GM20000 (cell line): ENCODE data around the gene NID1.

ENCODE experiments used
- DNase-seq: peaks from one replicate; pipeline ENCODE4 v3.0.0; 2012; ENCODE audit warnings: low spot score
- TF ChIP-seq, protein P1 (sequence below): IDR thresholded peaks from 2 replicates; pipeline ENCODE4 v1.5.1; 2012; ENCODE audit warnings: mild to moderate bottlenecking, control low read depth; ENCODE audit errors: extremely low read depth, missing control alignments

The NID1 gene

DNA sequence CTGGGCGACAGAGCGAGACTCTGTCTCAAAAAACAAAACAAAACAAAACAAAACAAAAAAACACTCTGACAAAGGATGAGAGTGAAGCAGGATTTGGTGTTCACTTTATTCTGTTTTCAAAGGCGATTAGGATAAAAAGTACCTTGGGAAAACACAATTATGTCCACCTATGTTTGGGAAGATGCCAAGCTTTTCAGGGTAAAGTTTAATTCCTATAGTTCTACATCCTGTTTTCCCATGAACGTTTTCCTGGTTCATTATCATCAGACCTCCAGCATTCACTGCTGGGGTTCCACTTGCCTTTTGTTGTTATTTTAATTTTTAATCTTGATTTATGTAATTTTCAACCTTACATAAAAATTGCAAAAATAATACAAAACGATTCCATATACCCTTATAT lies 4.9 kb upstream of the NID1 start:
- DNase-seq, result no peak
- TF ChIP-seq, protein P1, sequence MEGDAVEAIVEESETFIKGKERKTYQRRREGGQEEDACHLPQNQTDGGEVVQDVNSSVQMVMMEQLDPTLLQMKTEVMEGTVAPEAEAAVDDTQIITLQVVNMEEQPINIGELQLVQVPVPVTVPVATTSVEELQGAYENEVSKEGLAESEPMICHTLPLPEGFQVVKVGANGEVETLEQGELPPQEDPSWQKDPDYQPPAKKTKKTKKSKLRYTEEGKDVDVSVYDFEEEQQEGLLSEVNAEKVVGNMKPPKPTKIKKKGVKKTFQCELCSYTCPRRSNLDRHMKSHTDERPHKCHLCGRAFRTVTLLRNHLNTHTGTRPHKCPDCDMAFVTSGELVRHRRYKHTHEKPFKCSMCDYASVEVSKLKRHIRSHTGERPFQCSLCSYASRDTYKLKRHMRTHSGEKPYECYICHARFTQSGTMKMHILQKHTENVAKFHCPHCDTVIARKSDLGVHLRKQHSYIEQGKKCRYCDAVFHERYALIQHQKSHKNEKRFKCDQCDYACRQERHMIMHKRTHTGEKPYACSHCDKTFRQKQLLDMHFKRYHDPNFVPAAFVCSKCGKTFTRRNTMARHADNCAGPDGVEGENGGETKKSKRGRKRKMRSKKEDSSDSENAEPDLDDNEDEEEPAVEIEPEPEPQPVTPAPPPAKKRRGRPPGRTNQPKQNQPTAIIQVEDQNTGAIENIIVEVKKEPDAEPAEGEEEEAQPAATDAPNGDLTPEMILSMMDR, result no peak

DNA sequence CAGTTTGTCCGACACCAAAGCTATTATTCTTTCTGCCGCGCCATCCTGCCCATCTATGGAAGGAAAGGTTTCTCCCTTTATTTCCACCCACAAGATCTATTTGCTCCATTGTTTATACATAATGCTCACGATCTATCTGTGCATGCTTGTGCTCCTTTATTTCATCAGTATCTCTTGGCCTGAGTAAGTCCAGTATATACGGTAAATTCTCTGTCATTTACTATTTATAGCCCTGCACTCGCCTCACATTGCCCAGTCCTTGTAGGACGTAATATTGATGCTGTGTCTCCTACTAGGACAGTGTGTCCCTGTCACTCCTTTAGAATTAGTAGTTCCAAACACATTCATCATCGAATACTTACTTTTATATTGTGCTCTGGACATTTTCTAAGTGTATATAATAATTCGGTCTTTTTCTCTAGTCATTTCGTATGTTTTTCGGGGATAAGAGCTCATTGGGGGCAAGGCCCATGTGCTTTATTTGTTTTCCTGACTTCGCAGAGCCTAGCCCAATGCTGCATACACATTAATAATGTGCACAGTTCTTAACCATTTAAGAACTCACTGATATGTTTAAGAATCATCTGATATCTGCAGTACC lies 3.1 kb upstream of the NID1 start:
- TF ChIP-seq, protein P1, result no peak
- no peak for DNase-seq

DNA sequence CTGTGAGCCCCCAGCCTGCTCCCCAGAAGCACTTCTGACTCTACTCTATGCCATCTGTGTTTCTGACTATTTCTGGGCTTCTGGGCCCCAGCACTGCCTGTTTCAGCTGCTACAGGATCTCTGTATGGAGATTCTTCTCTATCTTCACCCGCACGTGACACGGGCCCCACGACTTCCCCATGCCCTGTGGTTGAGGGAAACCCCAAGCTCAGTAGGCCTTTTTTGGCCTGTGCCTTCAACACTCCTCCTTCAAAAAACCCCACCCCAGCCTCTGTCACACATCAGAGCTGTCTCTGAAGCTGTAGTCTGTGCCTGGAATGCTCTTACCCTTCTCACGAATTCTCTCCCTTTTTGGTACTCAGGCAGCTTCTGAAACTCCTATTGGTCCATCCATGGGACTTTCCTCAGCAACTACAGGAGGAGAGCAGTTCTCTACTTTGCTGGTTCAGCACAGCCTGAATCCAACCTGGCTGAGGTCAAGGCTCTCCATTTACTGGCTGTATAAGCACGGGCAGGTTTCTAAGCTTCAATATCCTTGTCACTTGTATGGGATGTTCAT lies 2.0 kb upstream of the NID1 start:
- TF ChIP-seq, protein P1, result no peak
- peak; percentile 88 for DNase-seq

DNA sequence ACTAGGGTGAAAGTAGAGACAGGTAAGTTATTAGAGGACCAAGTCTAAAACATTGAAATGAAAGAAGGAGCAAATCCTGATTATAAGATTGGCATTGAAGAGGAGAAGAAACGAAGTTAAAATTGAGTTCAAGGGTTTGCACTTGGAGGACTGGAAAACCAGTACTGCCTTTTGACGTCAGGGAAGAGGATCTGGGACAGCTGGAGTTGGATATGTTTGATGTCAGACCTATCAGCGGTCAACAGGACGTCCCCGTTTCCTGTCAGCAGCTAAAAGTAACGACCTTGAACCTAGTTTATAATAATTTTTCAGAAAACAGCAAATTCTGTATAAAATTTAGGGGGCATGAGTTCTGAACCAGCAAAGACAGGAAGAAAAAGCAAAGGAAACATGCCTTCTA lies 1.2 kb upstream of the NID1 start:
- TF ChIP-seq, protein P1, result no peak
- DNase-seq, result peak; percentile 23

DNA sequence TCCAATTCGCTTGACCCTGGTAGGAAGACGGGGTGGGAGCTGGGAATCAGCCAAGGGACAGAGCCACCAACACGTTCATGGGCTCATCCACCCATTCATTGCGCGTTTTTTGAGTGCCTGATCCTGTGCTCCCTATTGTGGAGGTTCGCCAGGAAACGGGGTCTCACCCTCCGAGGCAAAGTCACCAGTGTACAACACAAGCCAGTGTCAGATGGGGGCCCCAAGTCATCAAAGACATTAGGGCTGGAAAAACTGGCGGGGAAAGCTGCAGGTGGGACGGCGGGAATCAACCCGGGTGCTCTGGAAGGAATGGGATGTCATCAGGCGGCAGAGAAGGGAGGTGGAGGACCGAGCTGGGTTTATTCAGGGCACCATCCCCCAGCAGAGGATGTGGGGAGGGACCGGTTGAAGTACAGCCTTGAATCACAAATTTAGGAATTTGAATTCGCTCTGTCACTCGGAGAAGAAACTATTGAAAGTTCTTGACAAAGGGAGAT lies 667 bp upstream of the NID1 start:
- peak; percentile 23 for DNase-seq
- TF ChIP-seq, protein P1, result no peak

DNA sequence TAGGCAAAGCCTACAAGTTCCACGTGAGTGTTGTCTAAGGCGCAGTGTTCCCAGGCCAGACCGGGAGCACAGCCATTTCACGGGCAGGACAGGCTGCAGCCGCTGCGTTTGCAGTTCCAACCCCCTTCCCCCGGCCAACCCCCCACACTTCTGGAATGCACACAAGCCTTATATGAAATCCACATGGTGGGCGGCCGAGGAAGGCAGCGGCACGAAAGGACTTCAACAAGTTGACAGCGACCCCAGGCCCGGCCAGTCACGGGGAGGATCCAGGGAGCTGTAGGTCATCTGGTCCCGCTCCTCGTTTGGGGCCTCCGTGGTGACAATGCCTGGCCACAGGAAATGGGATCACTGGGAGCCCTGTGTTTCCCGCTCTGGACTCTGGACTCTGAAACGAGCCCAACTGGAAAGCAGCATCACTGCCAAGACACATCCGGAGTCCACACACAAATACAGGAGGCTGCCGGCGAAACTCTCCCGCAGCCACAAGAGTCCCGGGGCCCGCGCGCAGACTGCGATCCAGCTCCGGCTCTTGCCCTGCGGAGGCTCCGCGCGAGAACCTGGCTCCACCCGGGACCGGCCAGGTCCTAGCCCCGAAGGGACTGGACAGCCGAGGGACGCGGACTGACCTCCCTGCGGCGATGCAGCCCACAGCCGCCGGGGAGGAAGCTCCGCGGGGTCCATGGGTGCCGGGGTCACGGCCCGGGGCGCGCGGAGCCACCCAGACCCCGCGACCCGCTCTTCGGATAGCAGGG lies 794 bp downstream of the NID1 start:
- TF ChIP-seq, protein P1, result no peak
- peak; percentile 58 for DNase-seq

DNA sequence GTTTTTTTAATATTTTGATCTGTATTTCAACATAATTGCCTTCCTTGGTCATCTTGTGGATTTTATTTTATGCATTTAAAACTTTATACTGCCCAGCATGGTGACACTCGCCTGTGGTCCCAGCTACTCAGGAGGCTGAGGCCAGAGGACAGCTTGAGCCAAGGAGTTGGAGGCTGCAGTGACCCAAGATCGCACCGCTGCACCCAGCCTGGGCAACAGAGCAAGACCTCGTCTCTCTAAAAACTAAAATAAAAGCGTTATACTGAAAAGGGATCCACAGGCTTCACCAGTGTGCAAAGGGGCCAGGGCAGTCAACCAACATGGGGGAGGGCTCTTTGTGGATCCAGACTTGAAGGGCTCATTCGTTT lies 1.4 kb downstream of the NID1 start:
- TF ChIP-seq, protein P1, result no peak
- DNase-seq, result no peak
